NCI-H446 treated with DMSO at 0.1 percent for 48 hours (cell line): ENCODE measurements around the gene GJB5.
A peak's percentile ranks its signal among the peaks of the same experiment; 100 is the strongest.

Experiments
- DNase-seq: peaks from one replicate; lab custom pipeline; 2025; lab: John Stamatoyannopoulos, UW

The GJB5 gene

DNA sequence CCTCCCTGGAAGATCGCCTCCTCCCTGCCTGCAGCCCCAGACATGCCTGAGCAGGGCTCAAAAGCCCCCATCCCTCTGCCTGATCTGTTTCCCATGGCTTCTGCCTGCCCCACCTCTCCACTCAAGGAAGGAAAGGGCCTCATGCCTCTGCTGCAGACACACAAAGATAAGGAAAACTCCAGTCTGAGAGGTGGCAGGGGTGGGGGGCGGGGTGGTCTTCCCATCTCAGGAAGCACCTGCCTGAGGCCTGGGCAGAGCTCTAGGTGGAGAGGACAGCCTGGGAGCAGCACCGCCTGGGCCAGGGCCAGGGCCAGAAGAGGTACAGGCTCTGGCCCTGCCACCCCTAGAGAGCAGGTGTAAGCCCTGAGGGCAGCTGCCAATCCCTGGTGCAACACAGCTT, 22.1 kb downstream of the GJB5 start:
- DNase-seq = no peak

DNA sequence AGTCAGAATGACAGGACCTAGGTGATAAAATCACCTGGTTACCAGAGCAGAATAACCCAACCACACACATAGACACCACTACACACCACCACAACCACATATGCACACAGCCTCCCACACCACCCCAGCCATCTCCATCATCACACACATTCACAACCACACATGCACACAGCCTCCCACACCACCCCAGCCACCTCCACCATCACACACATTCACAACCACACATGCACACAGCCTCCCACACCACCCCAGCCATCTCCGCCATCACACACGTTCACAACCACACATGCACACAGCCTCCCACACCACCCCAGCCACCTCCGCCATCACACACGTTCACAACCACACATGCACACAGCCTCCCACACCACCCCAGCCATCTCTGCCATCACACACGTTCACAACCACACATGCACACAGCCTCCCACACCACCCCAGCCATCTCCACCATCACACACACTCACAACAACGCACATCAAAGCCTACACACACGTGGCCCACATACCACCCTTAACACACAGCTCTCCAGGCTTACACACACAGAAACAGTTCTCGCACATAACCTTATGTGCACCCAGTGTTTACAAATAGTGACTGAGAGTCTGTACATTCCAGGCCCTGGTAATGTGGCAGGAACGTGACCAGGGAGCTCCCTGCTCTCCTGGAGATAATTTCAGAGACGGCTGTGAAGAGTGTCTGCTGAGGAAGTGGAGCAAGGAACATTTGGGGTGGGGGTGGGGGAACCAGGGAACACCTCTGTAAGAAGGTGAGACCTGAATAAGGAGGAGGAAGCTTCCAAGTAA, 22.9 kb downstream of the GJB5 start:
- DNase-seq = no peak

DNA sequence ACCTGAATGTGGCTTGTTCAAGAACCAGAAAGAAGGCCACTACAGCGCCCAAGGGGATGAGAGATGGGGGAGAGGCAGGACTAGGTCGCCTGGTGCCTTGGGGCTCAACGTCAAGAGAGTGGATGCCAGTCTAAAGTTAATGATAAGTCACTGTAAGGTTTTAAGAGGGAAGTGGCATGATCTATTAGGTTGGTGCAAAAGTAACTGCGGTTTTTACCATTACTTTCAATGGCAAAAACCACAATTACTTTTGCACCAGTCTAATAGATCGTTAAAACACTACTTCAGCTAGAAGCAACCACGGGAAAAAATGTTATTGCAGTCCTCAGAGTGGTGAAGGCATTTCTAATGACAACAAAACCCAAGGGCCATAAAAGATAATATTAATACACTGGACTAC, 23.5 kb downstream of the GJB5 start:
- no peak for DNase-seq

DNA sequence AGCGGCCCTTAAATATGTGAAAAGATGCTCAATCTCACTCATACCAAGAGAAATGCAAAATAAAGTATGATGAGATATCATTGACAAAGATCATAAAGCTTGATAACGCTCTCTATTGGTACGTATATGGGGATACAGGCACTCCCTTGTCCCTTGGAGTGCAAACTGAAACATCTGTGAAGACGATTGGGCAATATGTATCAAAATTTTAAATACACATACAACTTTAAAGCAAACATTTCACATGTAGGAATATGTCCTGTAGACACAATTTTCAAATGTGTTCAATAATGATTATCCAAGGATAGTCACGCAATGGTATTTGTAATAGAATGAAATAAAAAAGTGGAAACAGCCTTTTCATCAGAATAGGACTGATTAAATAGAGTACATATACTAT, 24.2 kb downstream of the GJB5 start:
- no peak for DNase-seq

DNA sequence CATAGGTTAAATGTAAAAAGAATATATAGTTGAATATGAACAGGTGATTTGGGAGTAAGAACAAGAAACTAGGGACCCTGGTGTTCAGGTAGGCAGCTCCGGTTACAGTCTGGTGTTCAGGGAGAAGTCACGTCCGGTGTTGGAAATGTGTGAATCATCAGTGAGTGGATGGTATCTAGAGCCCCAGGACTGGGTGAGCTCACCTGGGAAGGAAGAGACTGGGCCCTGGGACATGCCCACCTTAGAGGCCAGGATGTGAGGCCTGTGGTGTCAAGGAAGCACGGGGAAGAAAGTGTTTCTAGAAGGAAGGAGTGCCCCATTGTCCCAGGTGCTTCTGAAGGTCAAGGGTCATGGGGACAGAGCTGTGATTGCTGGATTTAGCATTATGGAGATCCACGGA, 24.7 kb downstream of the GJB5 start:
- no peak for DNase-seq

DNA sequence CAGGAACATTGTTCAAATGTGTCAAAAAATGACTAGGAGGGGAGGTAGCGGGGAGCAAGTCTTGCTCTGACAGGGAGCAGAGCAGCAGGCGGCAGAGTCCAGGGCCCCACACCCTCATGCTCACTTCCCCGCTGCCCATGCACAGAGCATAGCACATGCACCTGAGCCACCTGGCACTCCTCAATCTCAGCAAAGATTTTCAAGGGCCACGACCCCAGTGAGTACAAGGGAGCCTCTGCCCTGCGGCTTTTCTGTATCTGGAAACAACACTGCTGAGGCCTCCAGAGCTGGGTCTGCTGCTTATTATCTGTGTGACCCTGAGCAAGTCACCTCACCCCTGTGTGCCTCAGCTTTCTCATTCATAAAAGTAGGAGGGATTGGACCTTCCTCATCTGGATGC, 25.1 kb downstream of the GJB5 start:
- no peak for DNase-seq

DNA sequence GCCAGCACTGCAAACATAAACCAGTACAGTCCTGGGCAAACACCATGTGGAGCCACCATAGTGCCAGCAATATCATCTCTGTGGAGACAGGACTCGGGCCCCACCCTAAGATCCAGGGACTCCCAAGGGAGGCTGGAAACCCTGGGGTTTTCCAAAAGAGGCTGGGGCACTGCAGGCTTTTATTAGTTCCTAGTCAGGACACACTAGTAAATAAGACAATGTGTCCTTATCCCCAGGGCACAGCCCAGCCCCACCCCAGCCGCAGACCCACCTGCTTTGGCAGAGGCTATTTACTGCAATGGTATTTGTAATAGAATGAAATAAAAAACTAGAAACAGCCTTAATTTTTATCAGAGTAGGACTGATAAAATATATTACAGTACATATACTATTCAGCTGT, 25.7 kb downstream of the GJB5 start:
- no peak for DNase-seq

DNA sequence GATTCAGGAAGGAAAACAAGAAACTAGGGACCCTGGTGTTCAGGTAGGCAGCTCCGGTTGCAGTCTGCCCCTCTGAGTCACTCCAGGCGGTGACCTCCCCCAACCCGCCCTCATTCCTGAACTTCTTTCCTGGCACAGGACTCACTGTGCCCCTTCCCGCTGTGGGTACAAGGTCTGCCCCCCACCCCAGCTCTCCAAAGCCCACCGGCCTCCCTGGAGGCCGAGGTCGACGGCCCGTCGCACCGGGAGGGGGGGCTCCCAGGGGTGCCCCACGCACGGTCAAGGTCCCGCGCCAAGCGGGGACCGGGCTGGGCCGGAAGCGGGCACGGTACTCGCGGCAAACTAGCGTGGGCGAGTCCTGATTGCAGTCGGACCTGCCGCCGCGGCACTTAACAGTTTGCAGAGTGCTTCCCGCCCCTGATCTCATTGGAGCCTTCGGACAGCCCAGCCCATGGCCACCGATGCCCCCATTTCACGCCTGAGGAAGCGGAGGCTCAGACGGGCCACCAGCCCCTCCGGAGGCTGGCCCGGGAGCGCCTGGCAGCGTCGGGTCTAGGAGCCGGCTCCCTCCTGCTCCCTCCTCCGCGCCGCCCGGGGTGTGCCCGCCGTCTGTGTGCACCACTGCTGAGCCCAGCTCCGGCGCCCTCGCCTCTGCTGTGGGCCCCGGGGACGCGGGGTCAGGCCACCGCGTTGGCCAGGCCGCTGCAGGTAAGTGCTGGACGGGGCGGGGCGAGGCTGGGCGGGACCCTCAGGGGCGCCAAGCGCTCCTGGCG, 26.4 kb downstream of the GJB5 start, which contains the start of gene GJB3:
TSS of gene GJB3 (plus strand) at position 144 of the 773 bp plus-strand sequence. CDS start 3,549 bp downstream, outside the sequence.
- no peak for DNase-seq

DNA sequence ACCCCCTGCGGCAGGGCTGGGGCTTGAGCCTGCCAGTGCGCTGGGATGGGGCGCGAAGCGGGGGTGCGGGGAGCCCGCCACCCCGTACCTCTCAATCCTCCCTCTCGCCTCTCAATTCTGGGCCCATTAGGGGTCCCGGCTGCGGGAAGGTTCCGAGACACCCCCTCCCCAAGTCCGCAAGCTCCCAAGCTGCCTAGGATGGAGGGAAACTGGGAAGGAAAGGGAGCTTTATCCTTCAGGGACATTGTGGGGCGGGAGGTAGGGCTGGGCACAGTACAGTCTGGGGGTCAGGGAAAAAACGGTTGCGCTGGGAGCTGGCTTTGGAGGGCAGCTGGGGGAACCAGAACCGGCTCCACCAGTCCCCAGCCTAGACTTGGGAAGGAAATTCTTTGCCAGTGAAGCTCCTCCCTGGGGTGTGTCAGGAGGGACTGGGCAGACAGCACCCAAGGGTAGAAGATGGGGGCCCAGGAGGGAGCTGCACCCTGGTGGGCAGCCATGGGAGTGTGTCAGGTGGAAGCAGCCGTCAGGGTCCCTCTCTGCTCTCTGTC, 27.1 kb downstream of the GJB5 start:
- DNase-seq = no peak

DNA sequence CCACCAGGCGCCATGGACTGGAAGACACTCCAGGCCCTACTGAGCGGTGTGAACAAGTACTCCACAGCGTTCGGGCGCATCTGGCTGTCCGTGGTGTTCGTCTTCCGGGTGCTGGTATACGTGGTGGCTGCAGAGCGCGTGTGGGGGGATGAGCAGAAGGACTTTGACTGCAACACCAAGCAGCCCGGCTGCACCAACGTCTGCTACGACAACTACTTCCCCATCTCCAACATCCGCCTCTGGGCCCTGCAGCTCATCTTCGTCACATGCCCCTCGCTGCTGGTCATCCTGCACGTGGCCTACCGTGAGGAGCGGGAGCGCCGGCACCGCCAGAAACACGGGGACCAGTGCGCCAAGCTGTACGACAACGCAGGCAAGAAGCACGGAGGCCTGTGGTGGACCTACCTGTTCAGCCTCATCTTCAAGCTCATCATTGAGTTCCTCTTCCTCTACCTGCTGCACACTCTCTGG, 29.9 kb downstream of the GJB5 start:
- no peak for DNase-seq

DNA sequence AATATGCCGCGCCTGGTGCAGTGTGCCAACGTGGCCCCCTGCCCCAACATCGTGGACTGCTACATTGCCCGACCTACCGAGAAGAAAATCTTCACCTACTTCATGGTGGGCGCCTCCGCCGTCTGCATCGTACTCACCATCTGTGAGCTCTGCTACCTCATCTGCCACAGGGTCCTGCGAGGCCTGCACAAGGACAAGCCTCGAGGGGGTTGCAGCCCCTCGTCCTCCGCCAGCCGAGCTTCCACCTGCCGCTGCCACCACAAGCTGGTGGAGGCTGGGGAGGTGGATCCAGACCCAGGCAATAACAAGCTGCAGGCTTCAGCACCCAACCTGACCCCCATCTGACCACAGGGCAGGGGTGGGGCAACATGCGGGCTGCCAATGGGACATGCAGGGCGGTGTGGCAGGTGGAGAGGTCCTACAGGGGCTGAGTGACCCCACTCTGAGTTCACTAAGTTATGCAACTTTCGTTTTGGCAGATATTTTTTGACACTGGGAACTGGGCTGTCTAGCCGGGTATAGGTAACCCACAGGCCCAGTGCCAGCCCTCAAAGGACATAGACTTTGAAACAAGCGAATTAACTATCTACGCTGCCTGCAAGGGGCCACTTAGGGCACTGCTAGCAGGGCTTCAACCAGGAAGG, 30.5 kb downstream of the GJB5 start:
- no peak for DNase-seq

DNA sequence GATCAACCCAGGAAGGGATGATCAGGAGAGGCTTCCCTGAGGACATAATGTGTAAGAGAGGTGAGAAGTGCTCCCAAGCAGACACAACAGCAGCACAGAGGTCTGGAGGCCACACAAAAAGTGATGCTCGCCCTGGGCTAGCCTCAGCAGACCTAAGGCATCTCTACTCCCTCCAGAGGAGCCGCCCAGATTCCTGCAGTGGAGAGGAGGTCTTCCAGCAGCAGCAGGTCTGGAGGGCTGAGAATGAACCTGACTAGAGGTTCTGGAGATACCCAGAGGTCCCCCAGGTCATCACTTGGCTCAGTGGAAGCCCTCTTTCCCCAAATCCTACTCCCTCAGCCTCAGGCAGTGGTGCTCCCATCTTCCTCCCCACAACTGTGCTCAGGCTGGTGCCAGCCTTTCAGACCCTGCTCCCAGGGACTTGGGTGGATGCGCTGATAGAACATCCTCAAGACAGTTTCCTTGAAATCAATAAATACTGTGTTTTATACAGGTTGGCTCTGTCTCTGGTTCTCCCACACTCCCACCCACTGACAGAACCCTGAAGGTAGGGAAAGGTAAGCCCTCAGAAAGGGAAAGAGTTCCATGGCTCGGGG, 31.1 kb downstream of the GJB5 start:
- no peak for DNase-seq

DNA sequence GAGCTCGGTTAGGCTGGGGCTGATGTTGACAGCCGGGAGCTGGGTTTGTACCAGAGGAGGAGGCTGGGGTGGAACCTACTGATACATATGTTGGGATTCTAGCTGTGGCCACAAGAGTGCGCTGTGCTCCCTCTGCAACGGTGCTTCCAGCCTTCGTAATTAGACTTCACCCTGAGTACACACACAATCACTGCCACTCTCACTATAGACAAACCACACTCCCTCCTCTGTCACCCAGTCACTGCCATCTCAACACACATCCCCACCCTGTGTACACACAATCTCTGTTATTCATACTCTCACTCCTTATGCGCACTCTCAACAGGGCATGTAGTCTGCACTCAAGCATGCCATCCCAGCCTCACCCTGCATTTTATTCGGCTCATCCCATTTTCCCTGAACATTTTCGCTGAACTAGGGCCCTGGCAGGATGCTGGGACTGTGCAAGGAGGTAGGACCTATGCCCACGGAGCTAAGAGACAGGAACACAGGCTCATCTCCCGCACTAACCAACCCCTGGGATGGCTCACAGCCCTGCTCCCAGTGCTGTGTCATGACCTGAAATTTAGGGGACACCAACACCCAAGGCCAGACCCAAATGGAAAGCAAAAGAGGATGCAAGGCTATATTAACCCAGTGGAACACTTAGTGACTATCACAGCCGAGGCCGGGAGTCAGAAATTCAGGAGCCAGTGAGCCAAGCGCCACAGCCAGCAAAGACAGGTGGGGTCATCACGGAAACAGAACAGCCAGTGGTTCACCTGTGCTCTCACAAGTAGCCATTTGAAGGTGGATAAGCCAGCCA, 31.9 kb downstream of the GJB5 start:
- DNase-seq = peak; percentile 6

DNA sequence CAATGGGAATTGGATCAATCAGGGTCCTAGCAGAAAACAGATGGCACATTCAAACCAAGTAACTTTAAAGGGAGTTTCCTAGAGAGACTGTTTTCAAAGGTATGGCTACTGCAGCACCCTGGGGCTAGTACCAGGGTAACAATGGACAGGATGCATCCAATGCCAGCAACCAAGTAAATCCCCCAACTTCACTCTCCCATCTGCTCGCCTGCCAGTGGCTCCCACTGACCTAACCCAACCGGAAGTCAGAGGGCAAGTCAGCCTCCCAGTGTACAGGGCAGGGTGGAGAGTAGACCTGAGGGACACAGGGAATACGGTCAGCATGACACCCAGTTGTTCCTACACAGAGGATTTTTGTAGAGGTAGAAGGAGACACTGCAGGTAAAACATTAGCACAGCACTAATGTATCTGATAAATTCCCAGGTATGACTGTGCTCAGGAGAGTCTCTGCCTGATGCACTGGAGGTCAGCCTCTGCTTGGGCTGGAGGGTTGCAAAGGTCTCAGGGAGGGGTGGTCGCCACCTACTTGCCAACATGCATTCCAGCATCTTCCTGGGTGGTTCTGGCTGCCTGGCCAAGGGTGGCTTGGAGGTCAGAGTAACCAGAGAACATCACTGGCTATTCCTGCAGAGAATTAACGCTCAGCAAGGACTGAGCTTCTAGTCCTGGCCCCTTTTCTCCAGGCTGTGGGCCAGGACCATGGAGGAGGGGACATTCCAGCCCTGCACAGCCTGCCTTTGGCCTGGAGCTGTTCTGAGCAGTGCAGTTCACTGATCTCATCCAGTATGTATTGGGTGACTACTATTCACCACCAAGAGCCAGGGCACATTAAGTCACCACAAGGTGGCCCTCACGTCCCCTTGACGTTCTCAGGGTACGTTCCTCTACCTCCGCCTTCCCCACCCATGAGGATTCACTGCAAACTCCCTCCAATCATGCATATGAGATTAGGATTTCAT, 32.9 kb downstream of the GJB5 start:
- DNase-seq = no peak

DNA sequence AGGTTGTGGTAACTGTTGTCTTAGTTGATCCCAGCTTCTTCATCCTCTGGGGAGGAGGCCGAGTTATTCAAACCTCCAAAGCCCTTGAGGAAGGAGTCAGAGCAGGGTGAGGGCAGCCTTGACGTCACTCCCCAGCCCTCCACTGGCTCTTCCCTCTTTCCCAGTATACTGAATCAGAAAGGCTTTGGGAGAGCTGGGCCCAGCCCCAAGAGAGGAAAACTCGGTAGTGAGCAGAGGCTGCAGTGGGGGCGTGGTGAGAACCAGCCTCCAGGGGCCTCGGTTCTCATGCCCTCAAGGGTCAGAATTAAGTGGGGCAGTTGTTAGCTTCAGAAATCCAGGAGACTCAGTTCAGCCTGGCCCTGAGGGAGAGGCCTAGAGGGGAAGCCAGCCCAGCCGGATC, 36.1 kb downstream of the GJB5 start:
- no peak for DNase-seq

DNA sequence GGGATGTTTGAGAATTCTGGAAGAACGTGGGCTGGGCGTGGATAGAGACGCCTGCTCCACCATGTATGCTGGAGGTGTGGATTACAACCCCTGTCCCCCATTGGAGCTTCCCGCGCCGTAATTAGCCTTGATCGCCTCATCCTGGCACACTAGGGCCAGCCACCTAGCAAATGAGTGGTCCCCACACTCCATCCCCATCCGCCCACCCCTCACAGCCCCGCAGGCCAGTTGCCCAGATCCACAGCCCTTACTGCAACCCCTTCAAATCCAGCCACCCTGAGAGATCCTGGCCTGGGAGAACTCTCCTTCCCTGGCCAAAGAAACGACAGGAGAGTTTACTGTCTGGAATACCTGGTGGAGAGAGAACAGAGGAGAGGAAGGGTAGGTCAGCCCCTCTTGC, 37.6 kb downstream of the GJB5 start:
- no peak for DNase-seq

DNA sequence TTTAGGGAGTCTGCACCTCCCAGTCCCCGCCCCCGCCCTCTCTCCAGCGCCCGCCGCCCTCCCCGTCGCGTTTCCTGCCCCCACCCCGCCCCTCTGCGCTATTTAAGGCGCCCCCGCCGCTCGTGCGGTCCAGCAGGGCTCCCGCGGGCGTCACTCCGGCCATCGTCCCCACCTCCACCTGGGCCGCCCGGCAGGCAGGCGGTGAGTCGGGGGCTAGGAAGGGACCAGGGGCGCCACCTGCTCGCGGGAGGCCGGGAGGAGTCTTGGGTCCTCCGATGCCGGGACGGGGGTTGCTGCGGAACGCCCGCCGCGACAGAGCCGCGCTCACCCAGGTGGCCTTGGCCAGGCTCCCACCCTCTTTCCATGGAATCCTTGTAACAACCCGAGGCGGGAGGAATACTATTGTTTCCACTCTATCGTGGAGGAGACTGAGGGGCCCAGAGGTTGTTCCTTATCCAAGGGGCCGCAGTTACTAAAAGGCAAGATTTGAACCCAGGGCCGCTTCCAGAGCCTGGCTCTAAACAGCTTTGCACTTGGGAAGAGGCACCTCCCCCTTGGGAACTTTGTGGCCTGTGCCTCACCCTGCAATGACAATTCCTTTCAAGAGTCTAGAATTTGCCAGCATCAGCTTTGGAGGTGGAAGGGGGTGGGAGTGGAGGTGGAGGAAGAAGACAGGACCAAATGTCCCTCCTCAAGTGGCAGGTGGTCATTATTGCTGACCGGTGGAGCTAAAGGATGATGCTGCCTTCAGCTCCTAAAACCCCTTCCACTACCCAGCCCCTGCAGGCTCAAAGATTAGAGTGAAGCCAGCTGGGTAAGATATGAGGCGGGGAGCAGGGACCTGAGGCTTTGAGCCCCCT, 38.3 kb downstream of the GJB5 start, which contains the start of gene GJA4:
TSS of gene GJA4 (plus strand) at position 132 of the 860 bp plus-strand sequence. CDS start 1,215 bp downstream, outside the sequence.
- DNase-seq = no peak

DNA sequence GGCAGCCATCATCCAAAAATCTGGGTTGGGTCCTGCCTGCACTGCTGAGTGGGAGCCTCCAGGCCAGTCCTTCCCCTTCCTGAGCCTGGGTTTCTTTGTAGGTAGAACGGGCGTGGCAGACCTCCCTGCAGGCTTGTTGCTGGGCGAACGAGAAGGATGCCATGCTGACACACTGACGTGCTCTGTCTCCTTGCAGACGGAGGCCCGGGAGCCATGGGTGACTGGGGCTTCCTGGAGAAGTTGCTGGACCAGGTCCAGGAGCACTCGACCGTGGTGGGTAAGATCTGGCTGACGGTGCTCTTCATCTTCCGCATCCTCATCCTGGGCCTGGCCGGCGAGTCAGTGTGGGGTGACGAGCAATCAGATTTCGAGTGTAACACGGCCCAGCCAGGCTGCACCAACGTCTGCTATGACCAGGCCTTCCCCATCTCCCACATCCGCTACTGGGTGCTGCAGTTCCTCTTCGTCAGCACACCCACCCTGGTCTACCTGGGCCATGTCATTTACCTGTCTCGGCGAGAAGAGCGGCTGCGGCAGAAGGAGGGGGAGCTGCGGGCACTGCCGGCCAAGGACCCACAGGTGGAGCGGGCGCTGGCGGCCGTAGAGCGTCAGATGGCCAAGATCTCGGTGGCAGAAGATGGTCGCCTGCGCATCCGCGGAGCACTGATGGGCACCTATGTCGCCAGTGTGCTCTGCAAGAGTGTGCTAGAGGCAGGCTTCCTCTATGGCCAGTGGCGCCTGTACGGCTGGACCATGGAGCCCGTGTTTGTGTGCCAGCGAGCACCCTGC, 39.3 kb downstream of the GJB5 start:
- DNase-seq = no peak
